GM12892 (cell line): Measurements from ENCODE around the gene NUAK2.
"Not testable (repeated sequence)": the region's sequence is repeated elsewhere in the genome, so short reads cannot be mapped to it uniquely, and the experiment has no call there.

Source experiments
- DNase-seq: peaks from one replicate; pipeline ENCODE4 v3.0.0; 2011; ENCODE audit not compliant: insufficient read length
- FAIRE-seq: peaks from 2 replicates; lab custom pipeline; 2011; peaks lifted over from hg19 to GRCh38; lab: Jason Lieb, UNC
- POLR2A ChIP-seq: IDR thresholded peaks from 2 replicates; pipeline ENCODE4 v1.6.1; 2011; ENCODE audit warnings: low read depth, low read length, control low read depth
- POLR2AphosphoS5 ChIP-seq: IDR thresholded peaks from 2 replicates; pipeline ENCODE4 v1.6.1; 2011; ENCODE audit warnings: low read depth, low read length, control low read depth
- TAF1 ChIP-seq: IDR thresholded peaks from 2 replicates; pipeline ENCODE4 v1.6.1; 2011; ENCODE audit warnings: low read depth, mild to moderate bottlenecking, control low read depth, low read length, borderline replicate concordance

NUAK2 gene

DNA sequence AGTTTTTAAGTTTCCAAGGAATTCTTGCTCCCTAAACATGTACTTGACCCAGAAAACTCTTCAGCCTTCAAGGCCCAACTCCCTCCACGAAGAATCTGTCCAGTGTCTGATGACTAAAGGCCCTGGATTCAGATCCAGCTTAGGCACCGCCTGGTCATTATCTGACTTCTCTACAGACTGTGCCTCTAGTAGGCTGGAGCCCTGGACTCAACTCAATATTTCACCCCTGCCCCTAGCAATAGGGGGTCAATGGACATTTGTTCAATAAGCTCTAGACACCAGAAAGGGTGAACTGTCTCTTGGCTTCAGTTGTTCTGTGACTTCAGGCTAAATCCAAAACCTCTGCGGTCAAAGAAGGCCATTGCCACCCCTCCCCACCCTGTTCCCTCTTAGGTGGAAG lies 34.5 kb downstream of the NUAK2 start:
- FAIRE-seq = no peak
- TF ChIP-seq POLR2A = no peak
- no peak for TF ChIP-seq TAF1
- no peak for TF ChIP-seq POLR2AphosphoS5
- DNase-seq = no peak

DNA sequence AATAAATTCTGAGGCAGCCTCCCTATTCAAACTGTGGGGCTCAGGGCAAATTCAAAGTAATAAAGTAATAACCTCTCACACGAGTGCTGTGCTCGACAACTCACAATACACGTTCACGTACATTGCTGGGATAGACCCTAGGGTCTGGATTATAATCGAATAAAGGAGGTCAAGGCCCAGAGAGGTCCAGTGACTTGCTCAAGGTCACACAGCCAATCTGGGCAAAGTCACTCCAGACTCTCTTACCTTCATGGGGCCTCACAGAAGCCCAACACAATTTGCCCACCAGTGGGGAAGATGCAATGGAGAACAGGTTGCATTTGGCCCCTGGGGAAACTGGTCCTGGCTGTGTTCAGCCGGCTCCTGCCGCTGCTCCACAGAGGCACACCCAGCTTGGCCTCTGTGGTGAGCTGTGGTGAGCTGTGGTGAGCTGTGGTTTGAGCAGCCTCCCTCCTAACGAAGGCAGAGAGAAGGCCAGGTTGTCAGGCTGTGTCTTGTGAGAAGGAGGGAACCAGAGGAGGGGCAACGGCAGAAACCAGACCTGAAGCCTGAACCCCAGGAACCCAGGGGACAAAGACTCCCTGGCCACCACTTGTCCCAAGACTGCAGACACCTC lies 35.1 kb downstream of the NUAK2 start:
- DNase-seq (peak; percentile 58), FAIRE-seq (peak; percentile 89)
- TF ChIP-seq TAF1 = no peak
- TF ChIP-seq POLR2A = no peak
- no peak for TF ChIP-seq POLR2AphosphoS5

DNA sequence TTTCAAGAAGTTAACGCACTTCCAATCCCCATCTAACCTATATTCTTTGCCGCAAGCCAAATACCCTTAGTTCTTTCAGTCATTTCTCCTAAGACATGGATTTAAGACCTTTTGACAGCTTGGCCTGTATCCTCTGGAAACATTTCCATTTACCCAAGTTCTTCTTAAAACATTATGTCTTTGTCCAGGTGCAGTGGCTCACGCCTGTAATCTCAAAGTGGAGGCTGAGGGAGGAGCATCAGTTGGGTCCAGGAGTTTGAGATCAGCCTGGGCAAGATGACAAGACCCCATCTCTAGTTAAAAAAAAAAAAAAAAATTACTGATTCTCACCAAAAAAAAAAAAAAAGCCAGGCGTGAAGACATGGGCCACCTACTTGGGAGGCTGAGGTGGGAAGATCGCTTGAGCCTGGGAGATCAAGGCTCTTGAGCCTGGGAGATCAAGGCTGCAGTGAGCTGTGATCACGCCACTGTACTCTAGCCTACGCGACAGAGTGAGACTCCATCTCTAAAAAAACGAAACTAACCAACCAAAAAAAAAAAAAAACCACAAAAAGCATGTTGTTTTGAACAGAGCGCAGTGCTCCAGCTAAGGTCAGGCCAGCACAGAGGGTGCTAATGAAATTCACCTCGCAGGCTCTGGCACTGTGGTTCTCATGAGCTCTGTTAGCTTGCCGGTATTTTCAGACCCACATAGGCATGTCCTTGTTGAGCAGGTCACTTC lies 36.0 kb downstream of the NUAK2 start:
- no peak for TF ChIP-seq POLR2AphosphoS5
- TF ChIP-seq TAF1 = no peak
- TF ChIP-seq POLR2A = no peak
- FAIRE-seq (peak; percentile 56), DNase-seq (peak; percentile 54)

DNA sequence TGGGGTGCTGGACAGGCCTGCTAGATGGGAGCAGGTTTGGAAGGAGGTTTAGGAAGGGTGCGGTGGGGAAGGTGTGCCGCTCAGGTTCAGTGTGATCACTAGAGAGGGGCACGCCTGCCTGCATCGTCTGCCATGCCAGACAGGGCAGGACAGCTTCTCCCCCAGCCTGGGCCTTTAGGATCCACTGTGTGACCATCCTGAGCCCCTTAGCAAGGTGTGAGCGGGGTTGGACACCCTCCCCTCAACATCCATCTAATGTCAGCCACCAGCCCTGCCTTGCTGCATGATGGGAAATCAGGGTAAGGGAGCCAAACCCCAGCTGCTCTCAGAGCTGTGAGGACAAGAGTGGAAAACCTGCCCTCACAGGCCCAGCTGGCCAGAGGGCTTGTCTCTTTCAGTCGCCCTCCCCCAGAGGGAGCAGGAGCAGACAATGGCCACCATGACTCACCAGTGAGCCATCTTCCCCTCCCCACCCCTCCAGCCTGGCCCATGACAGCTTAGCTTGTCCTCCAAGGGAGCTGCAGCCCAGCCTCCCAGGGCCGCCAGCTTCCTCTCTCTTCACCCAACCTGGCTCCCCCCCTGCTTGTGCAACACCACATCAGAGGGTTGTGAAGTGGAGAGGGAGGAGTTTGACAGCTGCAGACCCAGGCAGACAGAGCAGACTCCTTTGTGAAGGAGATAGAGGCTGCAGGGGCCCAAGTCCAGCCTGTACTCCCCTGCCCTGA lies 37.0 kb downstream of the NUAK2 start:
- TF ChIP-seq TAF1 (no peak), POLR2AphosphoS5 (no peak), POLR2A (no peak)
- FAIRE-seq (peak; percentile 65), DNase-seq (peak; percentile 63)

DNA sequence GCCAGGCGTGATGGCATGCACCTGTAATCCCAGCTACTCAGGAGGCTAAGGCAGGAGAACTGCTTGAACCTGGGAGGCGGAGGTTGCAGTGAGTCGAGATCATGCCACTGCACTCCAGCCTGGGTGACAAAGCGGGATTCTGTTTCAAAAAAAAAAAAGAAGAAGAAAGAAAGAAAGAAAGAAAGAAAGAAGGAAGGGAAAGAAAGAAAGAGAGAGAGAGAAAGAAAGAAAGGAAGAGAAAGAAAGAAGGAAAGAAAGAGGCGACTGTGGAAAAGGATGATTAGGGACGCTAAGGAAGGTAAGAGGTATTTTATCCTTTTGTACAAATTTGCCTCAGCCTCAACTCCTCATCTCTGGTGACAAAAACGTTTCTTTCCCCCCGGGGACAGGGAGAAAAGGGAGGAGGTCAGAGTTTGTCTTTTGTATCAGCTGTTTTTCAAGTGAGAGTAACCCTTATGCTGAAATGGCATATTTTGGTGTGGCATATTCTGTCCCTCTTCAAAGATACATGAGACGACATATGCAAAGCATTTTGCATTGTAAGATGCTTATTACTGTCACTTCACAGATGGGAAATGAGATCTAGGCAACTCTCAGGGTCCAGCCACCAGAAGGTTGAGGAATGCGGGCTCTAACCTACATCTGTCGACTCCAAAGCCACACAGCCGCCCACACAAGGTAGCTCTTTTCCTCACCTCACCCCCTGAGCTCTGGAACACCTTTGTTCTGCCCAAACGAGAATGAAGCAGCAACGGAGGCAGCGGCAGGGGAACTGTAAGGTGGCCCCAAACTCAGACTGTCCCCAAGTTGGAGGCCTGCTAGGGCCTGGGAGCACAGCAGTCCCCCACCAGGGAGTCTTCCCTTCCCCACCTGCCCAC lies 38.0 kb downstream of the NUAK2 start:
- no peak for DNase-seq
- FAIRE-seq = no peak
- no peak for TF ChIP-seq POLR2A

DNA sequence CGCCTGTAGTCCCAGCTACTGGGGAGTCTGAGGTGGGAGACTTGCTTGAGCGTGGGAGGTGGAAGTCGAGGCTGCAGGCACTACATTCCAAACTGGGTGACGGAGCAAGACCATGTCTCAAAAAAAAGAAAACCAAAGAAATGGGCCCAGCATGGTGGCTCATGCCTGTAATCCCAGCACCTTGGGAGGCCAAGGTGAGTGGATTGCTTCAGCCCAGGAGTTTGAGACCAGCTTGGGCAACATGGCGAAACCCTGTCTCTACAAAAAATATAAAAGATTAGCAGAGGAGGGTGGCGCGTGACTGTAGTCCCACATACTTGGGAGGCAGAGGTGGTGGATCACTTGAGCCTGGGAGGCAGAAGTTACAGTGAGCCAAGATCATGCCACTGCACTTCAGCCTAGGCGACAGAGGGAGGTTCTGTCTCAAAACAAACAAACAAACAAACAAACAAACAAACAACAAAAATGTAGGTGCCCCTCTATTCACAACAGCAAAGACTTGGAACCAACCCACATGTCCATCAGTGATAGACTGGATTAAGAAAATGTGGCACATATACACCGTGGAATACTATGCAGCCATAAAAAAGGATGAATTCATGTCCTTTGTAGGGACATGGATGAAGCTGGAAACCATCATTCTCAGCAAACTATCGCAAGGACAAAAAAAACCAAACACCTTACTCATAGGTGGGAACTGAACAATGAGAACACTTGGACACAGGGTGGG lies 40.7 kb downstream of the NUAK2 start:
- not testable (repeated sequence) for DNase-seq, FAIRE-seq

DNA sequence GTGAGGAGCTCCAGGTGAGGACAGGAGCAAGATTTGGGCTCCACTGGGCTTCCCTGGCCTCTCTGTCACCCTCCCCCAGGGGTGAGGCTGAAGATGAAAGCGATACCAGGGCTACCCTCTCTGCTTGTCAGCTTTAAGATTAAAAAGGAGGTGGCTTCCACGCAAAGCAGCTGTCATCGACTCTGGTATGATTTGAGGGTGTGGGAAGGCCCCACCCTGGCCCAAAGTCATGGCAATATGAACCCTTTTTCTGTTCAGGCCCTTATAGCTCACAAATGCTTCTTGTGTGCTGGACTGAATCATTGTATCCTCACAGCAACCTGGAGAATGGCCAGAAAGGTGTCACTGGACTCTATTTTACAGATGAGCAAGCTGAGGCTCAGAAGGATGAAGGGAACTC lies 41.6 kb downstream of the NUAK2 start:
- no peak for FAIRE-seq

DNA sequence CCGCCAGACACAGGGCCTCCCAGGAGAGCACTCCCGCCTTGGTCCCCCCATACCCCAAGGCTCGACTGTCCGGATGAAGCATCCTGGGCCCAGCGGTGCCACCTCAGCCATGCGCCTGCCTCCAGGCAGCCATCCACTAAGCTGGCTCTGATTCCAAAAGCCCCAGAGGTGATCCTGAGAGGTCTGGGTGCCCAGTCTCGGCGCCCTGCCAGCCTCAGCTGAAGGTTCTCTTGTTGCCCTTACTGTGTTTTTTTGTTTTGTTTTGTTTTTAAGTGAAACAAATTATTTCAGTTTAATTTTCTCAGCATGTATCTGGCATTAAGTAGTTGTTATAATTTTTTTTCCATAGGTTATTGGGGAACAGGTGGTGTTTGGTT lies 44.9 kb downstream of the NUAK2 start:
- DNase-seq (no peak), FAIRE-seq (no peak)
- TF ChIP-seq TAF1 = no peak
- TF ChIP-seq POLR2A = no peak
- no peak for TF ChIP-seq POLR2AphosphoS5

More for the DNA sequence above, 41.6 kb downstream of the NUAK2 start:
- peak; percentile 46 for DNase-seq
- TF ChIP-seq TAF1 = no peak
- no peak for TF ChIP-seq POLR2AphosphoS5
- TF ChIP-seq POLR2A = no peak

DNA sequence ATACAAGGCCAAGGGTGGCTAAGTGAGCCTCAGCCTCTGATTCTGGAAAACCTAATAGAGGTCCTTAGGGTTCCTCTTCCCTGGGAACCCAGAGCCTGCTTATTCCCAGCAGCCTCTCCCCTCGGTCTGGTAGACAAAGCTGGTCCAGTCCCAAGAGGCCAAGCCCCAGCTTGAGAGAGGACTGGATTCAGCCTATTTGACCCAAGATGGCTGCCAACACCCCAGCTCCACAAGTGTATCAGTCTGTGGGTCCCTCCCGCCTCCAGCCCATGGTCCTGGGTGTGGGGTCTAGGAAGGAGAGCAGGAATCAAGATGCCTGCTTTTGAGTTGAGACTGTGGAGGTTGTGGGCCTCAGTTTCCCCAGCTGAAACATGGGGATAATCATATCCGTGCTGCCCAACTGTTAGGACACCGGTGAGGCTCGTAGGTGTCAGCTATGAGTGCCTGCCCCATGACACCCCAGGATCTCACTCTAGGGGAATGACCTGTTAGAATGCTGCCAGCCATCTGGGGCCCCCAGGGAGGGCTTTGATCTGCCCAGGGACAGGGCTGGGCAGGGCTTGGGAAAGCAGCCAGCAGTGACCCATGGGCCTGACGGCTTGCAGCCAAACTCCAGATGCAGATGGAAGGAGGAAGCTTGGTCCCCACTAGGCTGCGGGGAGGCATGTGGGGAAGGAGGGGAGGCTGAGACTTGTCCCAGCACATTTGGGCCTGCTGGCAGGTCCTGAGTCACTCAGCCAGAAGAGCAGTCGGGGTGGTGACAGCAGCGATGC lies 45.4 kb downstream of the NUAK2 start:
- DNase-seq (no peak), FAIRE-seq (no peak)
- no peak for TF ChIP-seq POLR2AphosphoS5
- no peak for TF ChIP-seq TAF1
- no peak for TF ChIP-seq POLR2A

DNA sequence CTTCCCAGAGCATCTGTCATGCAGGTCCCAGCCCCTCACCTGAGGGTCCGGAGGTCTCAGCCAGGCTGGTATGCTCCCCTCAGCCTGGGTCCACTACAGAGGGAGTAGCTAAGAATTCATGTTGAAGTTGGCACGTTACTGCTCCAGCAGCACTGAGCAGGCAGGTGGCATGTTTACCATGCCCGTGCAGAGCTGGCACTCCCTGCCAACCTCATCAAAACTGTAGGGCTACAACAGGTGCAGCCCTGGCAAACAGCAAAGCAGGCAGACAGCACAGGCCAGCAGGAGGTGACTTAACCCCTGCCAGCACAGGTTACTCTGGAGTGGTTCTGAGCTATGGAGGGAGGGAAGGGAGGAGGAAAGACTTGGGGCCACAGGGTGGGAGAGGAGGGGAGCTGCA lies 46.4 kb downstream of the NUAK2 start:
- TF ChIP-seq POLR2AphosphoS5 = no peak
- no peak for TF ChIP-seq POLR2A
- TF ChIP-seq TAF1 = no peak
- FAIRE-seq (no peak), DNase-seq (no peak)
